ENCODE data around the gene FREM1.

GRCh38 chr9:14836885-14837284 lies 73.3 kb downstream of the FREM1 start:
- no peak for TF ChIP-seq ARNTL (CRISPR knock-in tag; IDR thresholded peaks at IDR 0.05; ENCODE audit: borderline replicate concordance, low read depth)
- TF ChIP-seq PATZ1 (CRISPR knock-in tag; IDR thresholded peaks at IDR 0.05; ENCODE audit: borderline replicate concordance) = no peak
- no peak for TF ChIP-seq ZNF565 (CRISPR knock-in tag; conservative IDR thresholded peaks at IDR 0.05; ENCODE audit: low read depth)
- no peak for TF ChIP-seq TCF4 (CRISPR knock-in tag; IDR thresholded peaks at IDR 0.05; ENCODE audit: borderline replicate concordance)
- no peak for TF ChIP-seq POU6F1 (CRISPR knock-in tag; IDR thresholded peaks at IDR 0.05; ENCODE audit: borderline replicate concordance, low read depth)
- no peak for TF ChIP-seq TSHZ2 (CRISPR knock-in tag; IDR thresholded peaks at IDR 0.05)
- no peak for TF ChIP-seq CSRNP3 (CRISPR knock-in tag; IDR thresholded peaks at IDR 0.05)
- TF ChIP-seq TOX (CRISPR knock-in tag; IDR thresholded peaks at IDR 0.05; ENCODE audit: borderline replicate concordance) = no peak
- TF ChIP-seq RARB (CRISPR knock-in tag; IDR thresholded peaks at IDR 0.05) = no peak

Measured in SK-N-SH treated with all-trans-retinoic acid at 6 μM for 48 hours (cell line).